ENCODE measurements around the gene GPR162.

Gene GPR162

DNA sequence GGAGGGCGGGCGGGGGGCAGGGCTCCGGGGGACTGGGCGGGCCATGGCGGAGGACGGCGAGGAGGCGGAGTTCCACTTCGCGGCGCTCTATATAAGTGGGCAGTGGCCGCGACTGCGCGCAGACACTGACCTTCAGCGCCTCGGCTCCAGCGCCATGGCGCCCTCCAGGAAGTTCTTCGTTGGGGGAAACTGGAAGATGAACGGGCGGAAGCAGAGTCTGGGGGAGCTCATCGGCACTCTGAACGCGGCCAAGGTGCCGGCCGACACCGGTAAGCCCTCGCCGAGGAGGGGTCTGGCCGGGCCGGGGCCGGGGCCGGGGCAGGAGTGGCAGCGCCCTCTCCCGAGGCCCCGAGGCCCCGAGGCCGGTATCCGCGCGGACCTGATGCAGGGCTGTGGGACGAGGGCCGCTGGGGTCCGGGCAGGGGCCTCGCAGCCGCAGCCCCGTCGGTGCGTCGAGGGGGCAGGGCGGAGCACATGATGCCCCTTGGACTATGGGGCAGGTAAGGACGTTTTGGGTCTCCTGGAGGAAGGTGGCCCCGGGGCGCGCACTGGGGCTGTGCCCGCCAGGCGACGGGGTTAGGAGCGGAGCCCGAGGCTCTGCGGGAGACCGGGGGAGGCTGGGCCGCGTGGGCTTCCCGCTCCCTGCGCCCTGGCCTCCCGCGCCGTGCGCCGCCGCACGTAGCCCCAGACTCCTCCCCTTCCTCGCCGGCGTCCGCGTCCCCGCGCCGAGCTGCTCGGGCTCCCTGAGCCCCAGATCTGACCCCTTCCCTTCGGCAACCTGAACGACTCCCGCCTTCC lies 46.0 kb downstream of the GPR162 start, which contains the start of gene TPI1:
Gene TPI1, plus strand, starts transcription at position 119 of the 798 bp plus-strand sequence. Its CDS starts 36 bp downstream, at position 155.
- no peak for TF ChIP-seq ZFX (IDR thresholded peaks at IDR 0.05; ENCODE audit: borderline replicate concordance)
- TF ChIP-seq, protein P1, sequence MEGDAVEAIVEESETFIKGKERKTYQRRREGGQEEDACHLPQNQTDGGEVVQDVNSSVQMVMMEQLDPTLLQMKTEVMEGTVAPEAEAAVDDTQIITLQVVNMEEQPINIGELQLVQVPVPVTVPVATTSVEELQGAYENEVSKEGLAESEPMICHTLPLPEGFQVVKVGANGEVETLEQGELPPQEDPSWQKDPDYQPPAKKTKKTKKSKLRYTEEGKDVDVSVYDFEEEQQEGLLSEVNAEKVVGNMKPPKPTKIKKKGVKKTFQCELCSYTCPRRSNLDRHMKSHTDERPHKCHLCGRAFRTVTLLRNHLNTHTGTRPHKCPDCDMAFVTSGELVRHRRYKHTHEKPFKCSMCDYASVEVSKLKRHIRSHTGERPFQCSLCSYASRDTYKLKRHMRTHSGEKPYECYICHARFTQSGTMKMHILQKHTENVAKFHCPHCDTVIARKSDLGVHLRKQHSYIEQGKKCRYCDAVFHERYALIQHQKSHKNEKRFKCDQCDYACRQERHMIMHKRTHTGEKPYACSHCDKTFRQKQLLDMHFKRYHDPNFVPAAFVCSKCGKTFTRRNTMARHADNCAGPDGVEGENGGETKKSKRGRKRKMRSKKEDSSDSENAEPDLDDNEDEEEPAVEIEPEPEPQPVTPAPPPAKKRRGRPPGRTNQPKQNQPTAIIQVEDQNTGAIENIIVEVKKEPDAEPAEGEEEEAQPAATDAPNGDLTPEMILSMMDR (IDR thresholded peaks at IDR 0.05): peak; percentile 19; the same call in 1 of the 2 replicates
- peak within 1 kb of the TSS; percentile 99 for H3K27ac ChIP-seq

DNA sequence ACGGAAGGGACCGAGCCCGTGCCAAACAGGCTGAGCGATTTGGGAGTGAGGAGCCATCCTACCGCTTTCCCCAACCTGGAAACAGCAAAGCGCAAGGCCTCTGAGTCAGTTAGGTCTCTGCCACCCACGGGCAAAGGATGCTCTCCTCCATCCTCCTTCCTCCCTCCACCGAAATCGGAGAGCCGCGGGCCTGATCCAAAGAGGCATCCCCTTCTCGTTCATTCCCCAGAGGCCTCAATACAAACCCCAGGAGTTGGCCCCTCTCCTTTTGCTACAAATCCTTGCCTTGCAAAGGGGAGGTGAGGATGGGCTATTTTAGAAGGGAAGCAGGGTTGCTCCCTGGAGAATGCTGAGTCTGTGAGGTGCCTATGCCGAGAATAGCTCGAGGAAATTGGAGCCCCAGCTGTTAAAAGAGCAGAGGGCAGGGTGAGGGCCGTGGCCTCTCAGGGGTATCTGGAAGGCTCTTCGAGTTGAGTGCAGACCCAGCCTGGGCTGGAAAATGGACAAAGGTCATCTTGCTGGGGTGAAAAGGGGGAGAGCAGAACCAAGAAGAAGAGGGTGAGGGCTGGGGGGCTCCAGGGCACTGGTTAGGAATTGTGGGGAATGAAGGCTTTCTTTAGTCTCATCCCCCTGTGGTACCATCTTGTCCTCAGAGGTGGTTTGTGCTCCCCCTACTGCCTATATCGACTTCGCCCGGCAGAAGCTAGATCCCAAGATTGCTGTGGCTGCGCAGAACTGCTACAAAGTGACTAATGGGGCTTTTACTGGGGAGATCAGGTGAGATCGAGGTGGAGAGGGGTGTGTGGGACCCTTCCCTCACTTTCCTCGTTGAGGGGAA lies 46.8 kb downstream of the GPR162 start:
- TF ChIP-seq, protein P1 (IDR thresholded peaks at IDR 0.05): no peak
- TF ChIP-seq ZFX (IDR thresholded peaks at IDR 0.05; ENCODE audit: borderline replicate concordance): no peak
- peak overlapping the region; percentile 99 for H3K27ac ChIP-seq

DNA sequence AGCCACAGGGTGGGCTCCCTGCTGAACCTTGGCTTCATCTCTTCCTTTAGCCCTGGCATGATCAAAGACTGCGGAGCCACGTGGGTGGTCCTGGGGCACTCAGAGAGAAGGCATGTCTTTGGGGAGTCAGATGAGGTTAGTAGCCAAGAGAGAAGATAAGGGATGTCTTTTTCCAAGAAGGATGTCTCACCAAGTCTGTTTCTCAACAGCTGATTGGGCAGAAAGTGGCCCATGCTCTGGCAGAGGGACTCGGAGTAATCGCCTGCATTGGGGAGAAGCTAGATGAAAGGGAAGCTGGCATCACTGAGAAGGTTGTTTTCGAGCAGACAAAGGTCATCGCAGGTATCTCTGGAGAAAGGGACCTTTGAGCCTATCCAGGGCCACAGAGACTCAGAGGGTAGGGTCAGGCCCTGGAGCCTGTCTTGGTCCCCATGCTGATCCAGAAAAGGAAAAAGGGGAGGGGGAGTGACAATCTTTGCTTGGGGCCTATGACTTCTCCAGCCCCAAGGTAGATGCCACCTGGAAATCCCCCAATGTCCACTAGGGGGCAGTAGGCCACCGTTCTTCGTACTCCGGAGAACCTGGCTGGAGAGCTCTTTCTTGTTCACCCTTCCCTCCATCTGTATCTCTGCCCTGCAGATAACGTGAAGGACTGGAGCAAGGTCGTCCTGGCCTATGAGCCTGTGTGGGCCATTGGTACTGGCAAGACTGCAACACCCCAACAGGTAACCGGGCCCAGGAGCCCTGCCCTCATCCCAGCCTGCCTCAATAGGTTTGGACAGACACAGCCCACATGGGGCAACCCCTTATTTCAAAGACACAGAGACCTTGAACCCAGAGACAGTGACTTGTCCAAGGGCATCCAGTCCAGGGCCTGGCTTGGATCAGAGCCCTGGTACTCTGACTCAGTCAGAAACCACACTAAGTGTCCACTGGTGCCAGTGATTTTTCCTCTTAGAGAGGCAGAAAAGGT lies 47.7 kb downstream of the GPR162 start:
- TF ChIP-seq ZFX (IDR thresholded peaks at IDR 0.05; ENCODE audit: borderline replicate concordance): no peak
- TF ChIP-seq, protein P1 (IDR thresholded peaks at IDR 0.05): peak; percentile 98
- peak overlapping the region; percentile 99 for H3K27ac ChIP-seq

DNA sequence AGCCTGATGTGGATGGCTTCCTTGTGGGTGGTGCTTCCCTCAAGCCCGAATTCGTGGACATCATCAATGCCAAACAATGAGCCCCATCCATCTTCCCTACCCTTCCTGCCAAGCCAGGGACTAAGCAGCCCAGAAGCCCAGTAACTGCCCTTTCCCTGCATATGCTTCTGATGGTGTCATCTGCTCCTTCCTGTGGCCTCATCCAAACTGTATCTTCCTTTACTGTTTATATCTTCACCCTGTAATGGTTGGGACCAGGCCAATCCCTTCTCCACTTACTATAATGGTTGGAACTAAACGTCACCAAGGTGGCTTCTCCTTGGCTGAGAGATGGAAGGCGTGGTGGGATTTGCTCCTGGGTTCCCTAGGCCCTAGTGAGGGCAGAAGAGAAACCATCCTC lies 48.7 kb downstream of the GPR162 start:
- H3K27ac ChIP-seq: peak overlapping the region; percentile 99

DNA sequence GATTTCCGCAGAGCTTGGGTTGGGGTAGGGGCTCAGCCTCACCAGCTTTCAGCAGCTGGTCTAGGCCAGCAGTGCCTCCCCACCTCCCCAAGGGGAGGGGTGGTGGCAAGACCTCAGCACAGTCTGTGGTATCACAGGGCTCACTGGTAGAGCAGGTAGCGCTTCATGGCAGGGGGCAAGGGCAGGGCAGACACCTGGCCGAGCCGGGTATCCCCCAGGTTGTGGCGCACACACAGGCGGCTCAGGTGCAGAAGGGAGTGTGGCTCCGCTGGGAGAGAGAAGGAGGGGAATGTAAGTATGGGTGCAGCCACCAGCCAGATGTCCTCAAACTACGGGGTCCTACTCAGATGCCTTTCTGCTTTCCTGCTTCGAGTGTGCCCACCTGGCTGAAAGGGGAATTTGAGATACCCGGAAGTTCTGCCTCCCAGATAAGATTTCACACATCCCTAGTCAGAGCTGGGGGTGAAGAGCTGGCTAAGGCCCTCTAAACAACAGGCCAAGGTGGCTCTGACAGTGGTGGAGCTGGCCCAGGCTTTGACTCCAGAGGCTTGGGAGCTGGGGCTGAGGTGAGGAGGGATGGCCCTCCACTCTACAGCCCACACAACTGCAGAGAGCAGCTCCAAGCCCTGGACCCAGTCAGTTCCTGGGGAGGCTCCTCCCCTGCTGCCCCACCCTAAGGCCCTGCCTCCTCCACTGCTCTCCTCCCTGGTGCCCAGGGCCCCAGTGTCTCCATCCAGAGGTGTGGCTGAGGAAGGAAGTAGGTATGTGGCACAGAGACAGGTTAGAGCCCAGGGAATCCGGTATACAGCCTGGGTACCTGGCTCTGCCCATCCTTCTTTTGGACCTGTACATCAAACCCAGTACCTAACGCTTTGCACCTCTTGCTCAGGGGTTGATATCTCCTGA lies 49.7 kb downstream of the GPR162 start:
- TF ChIP-seq, protein P1 (IDR thresholded peaks at IDR 0.05): no peak
- no peak for TF ChIP-seq ZFX (IDR thresholded peaks at IDR 0.05; ENCODE audit: borderline replicate concordance)
- H3K27ac ChIP-seq: peak overlapping the region; percentile 99

DNA sequence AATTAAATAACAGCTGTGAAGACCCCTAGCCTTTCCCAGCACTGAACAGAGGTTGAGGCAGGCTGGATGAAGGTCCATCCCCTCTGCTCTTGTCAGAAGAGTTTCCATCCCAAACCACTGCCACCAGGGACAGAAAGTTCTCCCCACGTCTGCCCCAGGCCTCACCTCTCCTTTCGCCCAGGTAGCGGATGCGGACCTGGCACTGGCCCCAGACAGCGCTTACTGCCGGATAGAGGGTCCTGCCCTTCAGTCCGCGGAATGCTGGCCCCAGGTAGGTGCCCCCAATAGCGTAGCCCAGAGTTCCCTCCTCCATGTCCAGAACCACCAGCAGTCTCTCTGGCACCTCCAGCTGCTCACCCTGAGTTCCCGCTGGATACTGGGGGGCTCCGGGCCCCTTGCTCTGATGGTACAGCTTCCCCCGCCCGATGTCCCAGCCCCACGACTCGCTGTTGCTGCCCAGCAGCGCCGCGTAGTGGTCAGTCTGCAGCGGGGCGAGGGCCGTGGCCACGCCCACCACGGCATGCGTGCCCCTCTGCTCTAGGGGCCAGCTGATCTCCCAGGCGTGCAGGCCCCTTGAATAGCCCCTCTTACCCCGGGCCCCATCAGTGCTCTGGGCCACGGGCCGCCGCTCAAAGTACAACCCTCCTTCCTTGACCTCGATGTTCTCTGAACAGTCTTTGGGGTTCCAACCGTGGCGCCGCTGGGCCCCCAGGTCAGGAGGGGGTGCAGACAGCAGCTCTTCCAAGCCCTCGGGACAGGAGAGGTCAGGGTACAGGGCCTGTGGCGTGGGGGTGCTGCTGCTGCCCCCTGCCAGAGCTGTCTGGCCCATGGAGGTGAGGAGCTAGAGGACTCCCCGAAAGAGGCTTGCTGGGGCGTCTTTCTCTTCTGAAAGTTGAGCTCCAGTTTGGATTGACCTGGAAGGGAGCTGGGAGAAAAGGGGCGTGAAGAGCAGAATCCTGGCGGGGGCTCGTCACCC lies 50.7 kb downstream of the GPR162 start:
- TF ChIP-seq ZFX (IDR thresholded peaks at IDR 0.05; ENCODE audit: borderline replicate concordance): no peak
- TF ChIP-seq, protein P1 (IDR thresholded peaks at IDR 0.05): peak; percentile 100
- H3K27ac ChIP-seq: peak overlapping the region; percentile 99

Measured in 22Rv1 (cell line).